NCI-H2171 treated with DMSO at 0.1 percent for 48 hours (cell line): ENCODE data around the gene BEX3.
"Not testable (repeated sequence)": the region's sequence is repeated elsewhere in the genome, so short reads cannot be mapped to it uniquely, and the experiment has no call there.

Experiments
- DNase-seq: peaks from one replicate; lab custom pipeline; 2025; lab: John Stamatoyannopoulos, UW

Gene BEX3

DNA sequence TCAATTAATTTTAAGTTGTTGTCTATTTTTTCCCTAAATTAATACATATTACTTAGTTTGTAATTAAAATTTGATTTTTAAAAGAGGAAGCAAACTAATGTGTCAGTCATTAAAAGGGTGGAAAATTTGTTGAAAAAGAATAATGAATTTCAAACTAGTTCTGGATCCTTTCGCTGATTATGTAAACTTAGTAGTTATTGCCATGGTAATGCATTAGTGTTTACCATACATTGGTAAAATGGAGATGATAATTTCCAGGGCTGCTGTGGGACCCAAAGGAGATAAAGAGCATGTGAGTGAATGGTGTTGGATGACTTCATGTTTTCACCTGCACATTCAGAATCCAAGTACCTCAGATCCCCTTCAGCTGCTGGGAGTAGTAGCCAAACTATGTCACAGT lies 6.5 kb downstream of the BEX3 start:
- DNase-seq, result no peak

DNA sequence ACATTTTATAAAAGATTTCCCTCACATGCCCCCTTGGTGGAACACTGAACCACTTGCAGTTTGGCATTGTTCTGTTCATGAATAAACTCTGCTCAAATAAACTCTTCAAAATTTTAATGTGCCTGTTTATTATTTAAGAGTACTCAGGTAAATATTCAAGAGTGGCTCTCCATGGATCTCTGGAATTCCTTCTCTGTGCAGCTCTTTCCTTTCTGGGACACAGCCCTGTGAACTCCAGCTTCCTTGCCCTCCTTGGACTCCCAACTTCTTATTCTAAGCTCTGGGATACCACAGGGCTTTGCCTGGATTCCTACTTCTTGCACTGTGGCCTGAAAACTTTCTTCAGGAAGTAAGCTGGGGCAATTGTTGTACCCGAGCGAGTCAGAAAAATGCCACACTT lies 8.3 kb downstream of the BEX3 start:
- no peak for DNase-seq

GRCh38 chrX:103385283-103385830 lies 9.0 kb downstream of the BEX3 start:
- DNase-seq, result not testable (repeated sequence)

DNA sequence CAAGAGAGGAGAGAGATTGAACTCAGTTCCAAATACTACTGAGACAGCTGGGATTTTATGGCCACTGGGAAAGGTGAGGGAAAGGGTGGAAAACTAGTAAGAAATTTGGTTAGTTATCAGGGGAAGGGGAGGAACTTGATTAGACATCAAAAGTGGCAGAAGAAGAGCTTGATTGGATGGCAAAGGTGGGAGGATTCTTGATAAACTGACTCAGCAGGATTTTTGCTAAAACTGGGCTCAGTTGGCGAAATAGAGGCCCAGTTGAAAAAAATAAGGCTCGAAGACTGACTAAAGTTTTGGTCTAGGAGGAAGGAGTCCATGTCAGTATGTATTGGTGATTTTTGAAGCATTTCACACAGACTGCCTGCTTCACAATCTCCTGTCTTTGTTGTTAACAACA lies 10.0 kb downstream of the BEX3 start:
- DNase-seq, result no peak

GRCh38 chrX:103393487-103393886 lies 17.1 kb downstream of the BEX3 start:
- no peak for DNase-seq

DNA sequence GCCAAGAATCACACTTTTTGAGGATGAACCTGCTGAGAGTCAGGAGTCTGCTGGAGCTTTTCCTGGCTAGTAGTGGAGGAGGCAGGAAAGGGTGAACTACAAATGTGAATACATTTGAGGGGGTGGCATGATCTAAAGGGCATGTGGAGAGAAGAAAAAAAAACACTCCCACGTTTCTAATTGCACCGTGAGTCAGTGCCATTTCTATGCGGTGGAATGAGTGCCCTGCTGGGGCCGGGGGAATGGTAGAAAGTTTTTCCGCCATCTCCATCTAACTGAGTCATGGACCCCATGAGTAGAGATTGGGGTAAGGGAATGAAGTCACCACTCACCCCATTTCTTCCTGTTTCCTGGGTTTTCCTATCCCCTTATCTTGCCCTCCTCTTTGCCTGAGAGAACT lies 19.8 kb downstream of the BEX3 start:
- no peak for DNase-seq

DNA sequence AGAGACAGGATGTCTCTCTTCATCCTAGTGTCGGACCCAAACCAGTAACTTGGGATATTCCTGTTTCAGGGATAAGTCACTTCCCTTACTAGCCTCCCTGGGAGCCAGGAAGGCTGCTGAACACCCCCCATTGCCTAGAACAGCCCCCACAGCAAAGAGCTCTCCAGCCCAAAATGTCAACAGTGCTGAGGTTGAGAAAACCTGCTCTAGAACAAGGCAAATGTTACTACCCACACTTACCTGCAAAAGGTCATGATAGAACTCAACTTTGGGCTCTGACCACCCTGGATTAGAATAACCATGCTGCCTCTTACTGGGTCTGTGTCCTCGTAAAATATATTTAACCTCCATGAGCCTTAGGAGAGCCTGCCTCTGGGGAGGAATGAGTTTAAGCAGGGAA lies 20.3 kb downstream of the BEX3 start:
- DNase-seq, result no peak

DNA sequence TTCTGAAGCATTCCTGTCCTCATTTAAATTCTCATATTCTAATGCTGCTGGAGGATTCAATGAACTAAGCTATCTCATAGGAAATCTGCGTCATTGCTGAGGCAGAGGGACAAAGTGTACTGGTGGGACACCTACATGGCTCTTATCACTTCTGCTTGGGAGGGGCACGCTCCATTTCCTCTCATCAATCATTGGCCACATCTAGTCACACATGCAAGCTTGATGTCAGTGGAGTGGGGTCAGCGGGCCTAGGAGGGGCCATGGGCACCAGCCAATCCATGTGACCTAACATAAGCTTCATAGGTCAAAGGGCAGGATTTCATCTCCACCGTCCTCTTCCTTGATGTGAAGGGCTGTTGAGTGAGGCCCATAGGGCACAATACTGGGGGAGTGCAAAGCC lies 21.4 kb downstream of the BEX3 start:
- no peak for DNase-seq

GRCh38 chrX:103398421-103398864 lies 22.1 kb downstream of the BEX3 start:
- DNase-seq, result no peak

- no peak for DNase-seq
Observed at GRCh38 chrX:103399744-103400143, 23.4 kb downstream of the BEX3 start.

- DNase-seq, result no peak
Observed at GRCh38 chrX:103400931-103401330, 24.6 kb downstream of the BEX3 start.

GRCh38 chrX:103404231-103405008 lies 28.1 kb downstream of the BEX3 start:
- DNase-seq, result peak; percentile 59

DNA sequence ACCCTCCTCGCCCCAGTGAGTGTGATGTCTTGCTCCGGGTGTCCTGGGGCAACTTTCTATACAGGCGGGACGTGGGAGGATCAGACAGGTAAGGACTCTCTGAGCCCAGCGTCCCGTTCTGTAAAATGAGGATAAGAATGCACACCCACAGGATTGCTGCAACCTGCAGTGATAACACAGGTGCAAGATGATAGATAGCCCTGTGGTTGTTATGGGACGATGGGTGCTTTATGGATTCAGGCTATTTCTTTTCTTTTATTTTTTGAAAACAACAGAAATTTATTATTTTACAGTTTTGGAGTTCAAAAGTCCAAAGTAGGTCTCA lies 28.6 kb downstream of the BEX3 start:
- DNase-seq, result peak; percentile 6

DNA sequence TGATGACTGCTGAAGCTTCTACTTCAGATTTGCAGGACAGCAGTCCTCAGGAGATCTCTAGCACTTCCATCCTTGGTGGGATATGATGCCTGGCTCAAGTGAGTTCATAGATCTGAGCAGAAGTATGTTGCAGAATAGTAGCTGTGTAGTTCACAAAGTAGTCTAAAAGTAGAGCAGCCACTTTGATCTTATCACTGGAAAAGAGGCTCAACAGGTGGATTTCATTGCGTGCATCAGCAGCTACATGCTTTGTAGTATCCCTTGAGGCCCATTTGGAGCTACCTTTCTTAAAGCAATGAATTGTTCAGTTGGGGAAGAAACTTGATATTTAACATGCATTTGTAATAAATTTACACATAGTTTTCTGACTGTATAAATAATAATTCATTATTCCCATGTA lies 29.9 kb downstream of the BEX3 start:
- DNase-seq, result no peak

- no peak for DNase-seq
Observed at GRCh38 chrX:103407776-103408175, 31.4 kb downstream of the BEX3 start.

DNA sequence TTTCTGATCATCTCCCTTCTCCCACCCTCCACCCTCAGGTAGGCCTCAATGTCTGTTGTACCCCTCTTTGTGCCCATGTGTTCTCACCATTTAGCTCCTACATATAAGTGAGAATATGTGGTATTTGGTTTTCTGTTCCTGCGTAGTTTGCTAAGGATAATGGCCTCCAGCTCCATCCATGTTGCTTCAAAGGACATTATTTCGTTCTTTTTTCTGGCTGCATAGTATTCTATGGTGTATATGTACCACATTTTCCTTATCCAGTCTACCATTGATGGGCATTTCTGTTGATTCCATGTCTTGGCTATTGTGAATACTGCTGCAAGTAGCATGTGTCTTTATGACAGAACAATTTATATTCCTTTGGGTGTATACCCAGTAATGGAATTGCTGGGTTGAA lies 35.4 kb downstream of the BEX3 start:
- not testable (repeated sequence) for DNase-seq

DNA sequence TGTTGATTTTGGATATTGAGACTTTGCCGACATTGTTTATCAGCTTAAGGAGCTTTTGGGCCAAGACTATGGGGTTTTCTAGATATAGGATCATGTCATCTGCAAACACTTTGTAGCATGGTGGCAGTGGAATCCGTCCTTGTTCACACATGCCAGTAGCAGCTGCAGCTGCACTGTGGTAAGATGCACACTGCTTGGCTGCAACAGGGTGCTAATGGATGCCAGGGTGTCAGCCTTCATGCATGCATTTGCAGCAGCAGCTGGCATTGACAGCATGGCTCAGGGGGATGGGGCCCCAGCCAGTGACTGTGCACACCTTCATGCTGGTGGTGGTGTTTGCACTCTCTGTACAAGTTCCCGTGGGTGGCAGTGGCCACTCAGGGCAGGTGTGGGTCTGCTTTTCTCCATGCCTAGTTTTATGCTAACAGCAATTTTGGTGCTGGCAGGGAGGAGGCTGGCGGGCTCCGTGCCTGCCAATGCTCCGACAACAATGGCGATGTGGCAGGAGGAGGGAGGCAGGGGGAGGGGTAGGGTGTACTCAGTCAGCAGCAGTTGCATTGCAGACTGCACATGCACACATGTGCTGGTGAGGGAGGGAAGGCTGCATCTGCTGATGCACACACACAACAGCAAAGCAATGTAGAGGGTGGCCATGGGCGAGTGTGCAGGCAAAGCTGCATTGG lies 37.5 kb downstream of the BEX3 start:
- DNase-seq, result no peak

DNA sequence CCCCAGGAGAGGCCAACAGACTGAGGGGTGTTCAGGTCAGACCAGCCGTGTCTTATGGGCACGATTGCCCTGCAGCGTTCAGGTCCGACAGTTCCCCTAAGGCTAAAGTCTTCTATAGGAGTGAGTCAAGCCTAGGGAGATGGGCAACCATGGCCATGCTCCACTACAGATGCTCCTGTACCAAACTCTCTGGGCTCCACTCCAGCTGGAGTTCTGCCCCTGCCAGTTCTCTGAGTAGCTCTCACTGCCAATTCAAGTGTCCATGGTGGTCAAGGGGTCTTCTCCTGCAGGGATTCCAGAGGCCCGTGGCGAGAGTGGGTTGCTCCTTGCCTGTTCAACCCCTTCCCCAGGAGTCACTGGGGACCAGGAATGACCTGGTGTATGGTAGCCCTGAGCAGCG lies 38.2 kb downstream of the BEX3 start:
- no peak for DNase-seq

DNA sequence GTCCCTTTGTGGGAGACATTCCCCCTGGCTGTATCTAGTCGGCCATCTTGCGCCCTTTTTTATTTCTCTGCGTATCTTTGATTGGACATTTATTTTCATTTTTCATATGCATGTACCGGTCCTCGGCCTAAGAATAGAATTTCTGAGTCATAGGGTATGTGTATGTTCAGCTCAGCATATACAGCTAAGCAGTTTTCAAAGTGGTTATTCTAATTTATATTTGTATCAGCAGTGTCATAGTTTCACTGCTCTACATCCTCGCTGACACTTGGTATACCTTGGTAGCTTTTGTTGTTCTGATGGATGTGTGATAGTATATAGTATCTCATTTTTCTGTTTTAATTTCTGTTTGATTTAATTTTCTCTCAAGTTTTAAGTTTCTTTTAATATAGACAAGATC lies 38.7 kb downstream of the BEX3 start:
- DNase-seq, result no peak

- no peak for DNase-seq
Observed at GRCh38 chrX:103415528-103415927, 39.2 kb downstream of the BEX3 start.

DNA sequence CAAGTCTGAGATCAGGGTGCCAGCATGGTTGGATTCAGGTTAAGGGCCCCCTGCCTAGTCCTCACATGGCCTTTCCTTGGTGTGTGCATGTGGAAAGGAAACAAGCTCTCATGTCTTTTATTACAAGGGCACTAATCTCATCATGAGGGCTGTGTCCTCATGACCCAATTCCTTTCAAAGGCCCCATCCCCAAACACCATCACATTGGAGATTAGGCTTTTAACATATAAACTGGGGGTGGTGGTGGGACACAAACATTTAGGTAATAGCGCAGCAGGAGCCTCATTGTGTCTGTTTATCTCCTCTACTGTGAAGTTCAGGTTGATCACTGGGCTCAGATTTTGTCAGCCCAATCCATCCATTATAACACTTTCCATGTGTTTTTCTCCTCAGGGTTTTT lies 41.0 kb downstream of the BEX3 start:
- no peak for DNase-seq

DNA sequence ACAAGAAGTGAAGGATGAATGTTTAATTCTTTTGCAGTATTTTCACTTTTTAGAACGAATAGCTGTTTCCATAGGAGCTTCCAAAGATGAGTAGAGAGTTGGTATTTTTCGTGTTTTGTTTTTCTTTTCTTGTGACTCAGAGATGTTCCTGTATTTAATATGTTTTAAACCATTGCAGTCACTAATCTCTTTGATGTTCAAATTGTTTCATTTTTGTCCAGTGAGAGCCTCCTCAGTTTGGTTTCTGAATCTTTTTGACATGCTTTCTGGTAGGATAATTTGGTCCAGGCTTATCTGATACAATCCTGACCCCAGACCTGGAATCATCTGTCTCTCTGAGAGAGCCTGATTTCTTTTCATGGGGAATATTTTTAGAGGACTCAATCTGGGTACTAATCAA lies 41.6 kb downstream of the BEX3 start:
- DNase-seq, result no peak

GRCh38 chrX:103418811-103419340 lies 42.5 kb downstream of the BEX3 start:
- DNase-seq, result no peak
